Spinal cord (tissue), 10 donors: ENCODE data around the gene IMMP1L. TPM values are rescaled to one million over a fixed set of nuclear protein-coding genes. Genes with fewer than 3 reads are reported as not detected.

Experiments
- DNase-seq, 6 donors: peaks; one replicate each; pipeline versions ENCODE4 v3.0.0 to v3.0.0-alpha.2; 2013 to 2015; ENCODE audit warnings: low spot score in 6 of 6, low read depth in 4 of 6
- H3K27ac ChIP-seq: one replicate; pipeline ENCODE4 v1.5.1; 2013; ENCODE audit warnings: low read depth, low read length, control low read depth
- H3K27me3 ChIP-seq: one replicate; pipeline ENCODE4 v1.6.1; 2013; ENCODE audit warnings: low read length; ENCODE audit not compliant: control insufficient read depth, insufficient read depth
- H3K36me3 ChIP-seq: one replicate; pipeline ENCODE4 v1.6.1; 2013; ENCODE audit warnings: low read length; ENCODE audit not compliant: control insufficient read depth, insufficient read depth
- H3K4me1 ChIP-seq: one replicate; pipeline ENCODE4 v1.6.1; 2013; ENCODE audit warnings: low read length; ENCODE audit not compliant: control insufficient read depth, insufficient read depth
- H3K4me3 ChIP-seq: one replicate; pipeline ENCODE4 v1.5.1; 2013; ENCODE audit warnings: low read depth, low read length, control low read depth
- H3K9me3 ChIP-seq: one replicate; pipeline ENCODE4 v1.6.1; 2013; ENCODE audit warnings: low read length; ENCODE audit not compliant: control insufficient read depth, insufficient read depth
- WGBS: methylation state at CpG from one replicate; pipeline ENCODE4 v1.1.5; 2013; ENCODE audit warnings: missing lambda C conversion rate; ENCODE audit not compliant: insufficient coverage; 5-methylcytosine and 5-hydroxymethylcytosine counted together
- polyA plus RNA-seq, 2 donors: library from polyadenylated mRNA; unstranded; fragments of 120-200 nt; gene quantifications; one replicate each; pipeline ENCODE4 v1.2.1, GENCODE V29; 2013; ENCODE audit not compliant: insufficient read length in 2 of 2
- total RNA-seq, 2 donors: library from RNA; depleted of rRNA in 1 of 2; stranded (reverse); fragments of 120-200 nt in 1 of 2; fragments of >200 nt in 1 of 2; gene quantifications; one replicate each; pipeline versions ENCODE4 v1.2.3 to v1.2.4, GENCODE V29; 2013 to 2014
- donor health status: healthy.

Gene IMMP1L
- total and polyA plus RNA-seq, 4 donors = 27.2 to 73.4 (median 66.9) TPM

DNA sequence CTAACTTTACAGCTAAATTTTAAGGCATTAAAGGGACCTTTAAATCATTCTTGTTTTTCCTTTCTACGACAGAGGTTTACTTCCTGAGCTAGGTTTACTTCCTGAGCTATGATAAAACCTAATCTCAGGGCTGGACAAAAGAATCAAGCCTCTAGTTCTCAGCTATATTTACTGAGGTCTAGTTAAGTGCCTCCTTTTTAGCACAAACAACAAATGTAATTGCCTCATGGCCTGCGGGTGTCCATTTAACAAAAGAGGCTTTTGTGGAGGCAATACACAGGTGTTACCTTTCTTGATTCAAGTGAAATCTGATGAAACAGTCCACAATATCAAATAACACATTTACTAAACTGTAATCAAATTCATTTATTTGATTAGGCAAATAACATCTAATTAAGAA, 67.3 kb downstream of the IMMP1L start:
- WGBS = no CpG with 5 or more reads among the region's 2 CpGs
- Histone ChIP-seq H3K4me1 (no peaks in the 10 kb centered on the region), H3K4me3 (no peak overlapping the region), H3K9me3 (no peaks in the 10 kb centered on the region), H3K36me3 (no peaks in the 10 kb centered on the region), H3K27ac (no peak overlapping the region), H3K27me3 (no peaks in the 10 kb centered on the region)
- DNase-seq = no peak

DNA sequence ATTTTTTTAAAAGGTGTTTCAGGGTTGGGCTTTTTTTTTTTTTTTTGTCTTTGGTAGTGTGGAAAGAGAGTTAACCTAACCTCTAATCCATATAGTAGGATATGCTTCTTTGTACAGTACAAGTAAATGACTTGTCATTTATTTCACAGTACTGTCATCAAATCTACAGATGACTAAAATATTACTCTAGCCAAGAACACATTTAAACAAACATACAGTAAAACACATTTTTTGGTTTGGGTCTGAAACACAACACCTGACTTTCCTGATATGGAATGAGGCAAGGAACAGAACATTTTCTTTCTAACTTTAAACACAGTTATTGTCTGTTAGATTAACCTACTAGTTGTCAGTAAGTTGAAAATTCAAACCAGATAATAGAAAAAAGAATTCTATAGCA, 68.1 kb downstream of the IMMP1L start:
- Histone ChIP-seq H3K27me3 (no peaks in the 10 kb centered on the region), H3K4me1 (no peaks in the 10 kb centered on the region), H3K9me3 (no peaks in the 10 kb centered on the region), H3K27ac (no peak overlapping the region), H3K4me3 (no peak overlapping the region), H3K36me3 (no peaks in the 10 kb centered on the region)
- DNase-seq = no peak

DNA sequence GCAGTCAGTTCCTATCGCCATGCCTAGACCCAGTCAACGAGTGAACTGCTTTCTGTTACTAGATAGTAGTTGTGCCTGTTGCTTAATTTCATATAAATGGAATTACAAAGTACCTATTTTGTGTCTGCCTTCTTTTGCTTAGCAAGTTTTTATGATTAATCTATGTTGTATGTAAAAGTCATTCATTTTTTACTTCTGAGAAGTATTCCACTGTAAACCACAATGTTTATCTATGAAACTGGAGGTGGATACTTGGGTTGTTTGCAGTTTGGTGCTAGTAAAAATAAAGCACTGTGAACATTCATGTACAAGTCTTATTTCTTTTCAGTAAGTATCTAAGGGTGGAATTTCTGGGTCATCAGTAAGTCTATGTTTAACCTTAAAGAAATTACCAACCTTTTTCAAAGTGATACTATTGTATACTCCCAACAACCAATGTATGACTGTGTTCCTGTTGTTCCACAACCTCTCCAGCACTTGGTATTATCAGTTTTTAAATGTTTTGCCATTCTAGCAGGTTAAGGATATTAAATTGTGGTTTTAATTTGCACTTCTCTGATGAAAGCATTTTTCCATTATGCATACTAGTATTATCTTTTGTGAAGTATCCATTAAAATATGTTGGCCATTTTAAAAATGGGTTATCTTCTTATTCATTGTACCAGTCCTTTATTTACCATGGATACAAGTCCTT, 71.5 kb downstream of the IMMP1L start:
- no peaks in the 10 kb centered on the region for H3K36me3 ChIP-seq
- H3K4me3 ChIP-seq = no peak overlapping the region
- no peaks in the 10 kb centered on the region for H3K9me3 ChIP-seq
- no peak overlapping the region for H3K27ac ChIP-seq
- WGBS = no CpG with 5 or more reads among the region's 2 CpGs
- H3K27me3 ChIP-seq = no peaks in the 10 kb centered on the region
- no peaks in the 10 kb centered on the region for H3K4me1 ChIP-seq
- DNase-seq = no peak

GRCh38 chr11:31433851-31434250, 75.6 kb downstream of the IMMP1L start:
- DNase-seq = peak in 1 of 6 donors; percentile 10
- WGBS = no CpG with 5 or more reads among the region's 1 CpG
- Histone ChIP-seq H3K36me3 (no peaks in the 10 kb centered on the region), H3K27ac (no peak overlapping the region), H3K9me3 (no peaks in the 10 kb centered on the region), H3K27me3 (no peaks in the 10 kb centered on the region), H3K4me3 (no peak overlapping the region), H3K4me1 (no peaks in the 10 kb centered on the region)

DNA sequence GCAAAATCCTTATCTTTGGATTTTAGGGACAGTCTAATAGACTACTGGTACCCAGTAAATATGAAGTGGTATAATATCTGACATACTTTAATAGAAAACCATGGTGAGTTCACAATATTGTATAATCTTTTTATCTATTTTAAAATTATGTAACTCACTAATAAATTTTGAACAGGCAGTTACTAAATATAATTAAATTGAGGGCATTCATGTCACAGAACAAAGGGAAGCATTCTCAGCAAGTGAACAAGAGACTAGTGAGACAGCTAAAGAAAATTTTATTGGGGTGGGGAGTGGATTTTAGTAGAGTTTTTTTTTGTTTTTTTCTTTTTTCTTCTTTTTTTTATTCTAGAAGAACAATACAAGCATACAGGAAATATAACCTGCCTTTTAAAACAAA, 84.8 kb downstream of the IMMP1L start:
- no peak for DNase-seq
- no peaks in the 10 kb centered on the region for H3K9me3 ChIP-seq
- no peak overlapping the region for H3K4me3 ChIP-seq
- H3K4me1 ChIP-seq = no peaks in the 10 kb centered on the region
- no peaks in the 10 kb centered on the region for H3K27me3 ChIP-seq
- H3K36me3 ChIP-seq = no peaks in the 10 kb centered on the region
- no peak overlapping the region for H3K27ac ChIP-seq

- Histone ChIP-seq H3K4me3 (no peak overlapping the region), H3K27ac (no peak overlapping the region), H3K9me3 (no peaks in the 10 kb centered on the region), H3K36me3 (no peaks in the 10 kb centered on the region), H3K4me1 (no peaks in the 10 kb centered on the region), H3K27me3 (no peaks in the 10 kb centered on the region)
- DNase-seq = no peak
- 75% methylated on average over 1 of the region's 1 CpG for WGBS
Measured at GRCh38 chr11:31422703-31423102, 86.7 kb downstream of the IMMP1L start.

- DNase-seq = peak in 1 of 6 donors; percentile 15
- H3K27ac ChIP-seq = no peak overlapping the region
- no peak overlapping the region for H3K4me3 ChIP-seq
- no peaks in the 10 kb centered on the region for H3K9me3 ChIP-seq
- 20% methylated on average over 1 of the region's 2 CpGs for WGBS
- no peaks in the 10 kb centered on the region for H3K27me3 ChIP-seq
- no peaks in the 10 kb centered on the region for H3K4me1 ChIP-seq
- H3K36me3 ChIP-seq = no peaks in the 10 kb centered on the region
Measured at GRCh38 chr11:31421820-31422219, 87.6 kb downstream of the IMMP1L start.

DNA sequence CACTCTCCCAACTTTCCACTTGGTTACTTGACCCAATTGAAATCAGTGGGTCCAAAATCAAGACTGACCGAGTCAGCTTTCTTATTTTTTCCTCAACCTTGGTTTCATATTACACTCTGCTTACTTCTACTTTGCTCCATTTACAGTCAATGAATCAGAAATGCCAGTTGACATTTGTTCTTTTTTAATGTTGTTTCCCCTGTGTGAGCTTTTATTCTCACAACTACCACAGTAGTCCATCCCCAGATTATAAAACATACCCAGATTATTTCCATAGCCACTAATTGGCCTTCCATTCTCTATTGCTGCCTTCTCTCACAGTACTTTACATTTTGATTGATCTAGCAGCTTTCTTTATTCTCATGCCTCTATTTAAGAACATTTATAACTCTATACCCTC, 89.8 kb downstream of the IMMP1L start:
- H3K27me3 ChIP-seq = no peaks in the 10 kb centered on the region
- 63% methylated on average over 1 of the region's 1 CpG for WGBS
- no peak for DNase-seq
- H3K36me3 ChIP-seq = no peaks in the 10 kb centered on the region
- H3K9me3 ChIP-seq = no peaks in the 10 kb centered on the region
- H3K4me3 ChIP-seq = no peak overlapping the region
- H3K4me1 ChIP-seq = no peaks in the 10 kb centered on the region
- no peak overlapping the region for H3K27ac ChIP-seq

DNA sequence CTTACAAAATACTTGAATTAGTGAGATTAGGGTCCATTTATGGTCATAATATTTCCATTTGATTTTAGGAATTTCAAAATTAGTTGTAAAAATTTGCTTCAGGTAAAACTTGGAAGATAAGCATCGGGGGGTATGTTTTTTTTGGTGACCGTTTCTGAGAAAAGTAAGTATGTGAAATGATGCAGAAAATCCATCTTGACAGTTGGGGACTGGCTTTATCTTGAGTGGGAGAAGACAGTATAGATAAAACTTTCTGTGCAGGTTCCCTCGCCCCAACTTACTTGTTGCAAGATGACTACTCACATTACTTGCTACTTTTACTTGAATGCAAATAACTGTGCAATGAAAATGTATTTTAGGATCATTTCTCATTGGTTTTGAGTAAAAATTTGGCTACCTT, 90.3 kb downstream of the IMMP1L start:
- Histone ChIP-seq H3K27ac (no peak overlapping the region), H3K27me3 (no peaks in the 10 kb centered on the region), H3K4me3 (no peak overlapping the region), H3K9me3 (no peaks in the 10 kb centered on the region), H3K36me3 (no peaks in the 10 kb centered on the region), H3K4me1 (no peaks in the 10 kb centered on the region)
- DNase-seq = no peak
- WGBS = 59% methylated on average over 2 of the region's 3 CpGs

GRCh38 chr11:31417816-31418215, 91.6 kb downstream of the IMMP1L start:
- H3K36me3 ChIP-seq = no peaks in the 10 kb centered on the region
- no peaks in the 10 kb centered on the region for H3K27me3 ChIP-seq
- DNase-seq = no peak
- H3K4me3 ChIP-seq = no peak overlapping the region
- no peak overlapping the region for H3K27ac ChIP-seq
- H3K4me1 ChIP-seq = no peaks in the 10 kb centered on the region
- no peaks in the 10 kb centered on the region for H3K9me3 ChIP-seq
- no CpG with 5 or more reads among the region's 2 CpGs for WGBS
